ENCODE data around the gene CELF4.

The CELF4 gene

GRCh38 chr18:37560003-37560402 is 5.6 kb downstream of the CELF4 start:
- FAIRE-seq (peak; percentile 70), DNase-seq (ENCODE audit: insufficient read length, low spot score) (no peak)
- TF ChIP-seq, protein P1, sequence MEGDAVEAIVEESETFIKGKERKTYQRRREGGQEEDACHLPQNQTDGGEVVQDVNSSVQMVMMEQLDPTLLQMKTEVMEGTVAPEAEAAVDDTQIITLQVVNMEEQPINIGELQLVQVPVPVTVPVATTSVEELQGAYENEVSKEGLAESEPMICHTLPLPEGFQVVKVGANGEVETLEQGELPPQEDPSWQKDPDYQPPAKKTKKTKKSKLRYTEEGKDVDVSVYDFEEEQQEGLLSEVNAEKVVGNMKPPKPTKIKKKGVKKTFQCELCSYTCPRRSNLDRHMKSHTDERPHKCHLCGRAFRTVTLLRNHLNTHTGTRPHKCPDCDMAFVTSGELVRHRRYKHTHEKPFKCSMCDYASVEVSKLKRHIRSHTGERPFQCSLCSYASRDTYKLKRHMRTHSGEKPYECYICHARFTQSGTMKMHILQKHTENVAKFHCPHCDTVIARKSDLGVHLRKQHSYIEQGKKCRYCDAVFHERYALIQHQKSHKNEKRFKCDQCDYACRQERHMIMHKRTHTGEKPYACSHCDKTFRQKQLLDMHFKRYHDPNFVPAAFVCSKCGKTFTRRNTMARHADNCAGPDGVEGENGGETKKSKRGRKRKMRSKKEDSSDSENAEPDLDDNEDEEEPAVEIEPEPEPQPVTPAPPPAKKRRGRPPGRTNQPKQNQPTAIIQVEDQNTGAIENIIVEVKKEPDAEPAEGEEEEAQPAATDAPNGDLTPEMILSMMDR (IDR thresholded peaks at IDR 0.05; ENCODE audit: insufficient read depth, missing control alignments) = no peak

GRCh38 chr18:37559194-37559593 is 6.4 kb downstream of the CELF4 start:
- TF ChIP-seq, protein P1 (IDR thresholded peaks at IDR 0.05; ENCODE audit: insufficient read depth, missing control alignments) = no peak
- DNase-seq (ENCODE audit: insufficient read length, low spot score) = no peak
- peak; percentile 21 for FAIRE-seq

GRCh38 chr18:37554399-37554787 is 11.2 kb downstream of the CELF4 start:
- FAIRE-seq (no peak), DNase-seq (ENCODE audit: insufficient read length, low spot score) (no peak)
- TF ChIP-seq, protein P1 (IDR thresholded peaks at IDR 0.05; ENCODE audit: insufficient read depth, missing control alignments) = no peak

- FAIRE-seq = no peak
- TF ChIP-seq, protein P1 (IDR thresholded peaks at IDR 0.05; ENCODE audit: insufficient read depth, missing control alignments) = no peak
- no peak for DNase-seq (ENCODE audit: insufficient read length, low spot score)
These were observed 11.8 kb downstream of the CELF4 start for GRCh38 chr18:37553633-37554398.

- TF ChIP-seq, protein P1 (IDR thresholded peaks at IDR 0.05; ENCODE audit: insufficient read depth, missing control alignments) = no peak
- DNase-seq (ENCODE audit: insufficient read length, low spot score) = no peak
- no peak for FAIRE-seq
These were observed 13.3 kb downstream of the CELF4 start for GRCh38 chr18:37552286-37552685.

DNA sequence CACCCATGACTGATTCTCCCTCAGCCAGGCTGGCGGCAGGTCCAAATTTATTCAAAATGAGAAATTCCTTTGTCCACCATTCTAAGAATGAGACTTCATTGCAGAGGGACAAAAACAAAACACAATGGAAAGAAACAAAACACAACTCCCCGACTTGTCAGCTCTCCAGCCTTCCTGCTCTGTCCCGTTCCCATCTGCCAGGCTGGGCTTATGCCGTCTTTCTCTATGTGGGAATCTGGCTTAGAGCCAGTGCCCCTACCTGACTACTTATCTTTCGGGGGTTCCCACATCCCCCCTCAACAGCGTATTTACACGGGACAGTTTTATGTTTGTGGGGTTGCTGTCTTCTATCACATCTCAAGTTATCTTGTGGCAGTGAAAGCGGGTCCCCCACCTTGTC is 13.8 kb downstream of the CELF4 start:
- TF ChIP-seq, protein P1 (IDR thresholded peaks at IDR 0.05; ENCODE audit: insufficient read depth, missing control alignments) = no peak
- no peak for DNase-seq (ENCODE audit: insufficient read length, low spot score)
- FAIRE-seq = no peak

GRCh38 chr18:37551249-37551648 is 14.3 kb downstream of the CELF4 start:
- no peak for DNase-seq (ENCODE audit: insufficient read length, low spot score)
- TF ChIP-seq, protein P1 (IDR thresholded peaks at IDR 0.05; ENCODE audit: insufficient read depth, missing control alignments) = no peak
- no peak for FAIRE-seq

Measured in D721Med (cell line).